ACC112 (cell line): ENCODE results near the gene ITGB1.

ENCODE experiments used
- H2AFZ ChIP-seq: fragments of 200-600 bp; sonication (generic); one replicate; pipeline ENCODE4 v1.6.0; 2017; ENCODE audit warnings: antibody characterized with exemption, low read length; ENCODE audit not compliant: unreplicated experiment
- H3K27ac ChIP-seq: fragments of 200-600 bp; sonication (generic); 2 replicates; pipeline ENCODE4 v1.5.1; 2014; ENCODE audit warnings: low read depth, mild to moderate bottlenecking, antibody characterized with exemption, low read length, moderate library complexity
- H3K27me3 ChIP-seq: fragments of 200-600 bp; sonication (generic); 2 replicates; pipeline ENCODE4 v1.6.1; 2014; ENCODE audit warnings: mild to moderate bottlenecking, antibody characterized with exemption, low read length, moderate library complexity, mixed read lengths; ENCODE audit not compliant: insufficient read depth
- H3K36me3 ChIP-seq: fragments of 200-600 bp; sonication (generic); 2 replicates; pipeline ENCODE4 v1.6.1; 2016; ENCODE audit warnings: mild to moderate bottlenecking, antibody characterized with exemption, low read length, moderate library complexity, mixed read lengths; ENCODE audit not compliant: insufficient read depth
- H3K4me1 ChIP-seq: fragments of 200-600 bp; sonication (generic); one replicate; pipeline ENCODE4 v1.6.1; 2016; ENCODE audit warnings: low read length, mixed read lengths; ENCODE audit not compliant: insufficient read depth, unreplicated experiment, control insufficient read depth
- H3K4me3 ChIP-seq: fragments of 200-600 bp; sonication (generic); 2 replicates; pipeline ENCODE4 v1.5.1; 2014; ENCODE audit warnings: mild to moderate bottlenecking, low read depth, low read length
- H3K79me2 ChIP-seq: fragments of 200-600 bp; sonication (generic); one replicate; pipeline ENCODE4 v1.6.0; 2016; ENCODE audit warnings: low read length; ENCODE audit not compliant: control insufficient read depth, unreplicated experiment, insufficient read depth

Gene ITGB1

GRCh38 chr10:32954545-32955298, 3.3 kb downstream of the ITGB1 start:
- Histone ChIP-seq H3K27ac (peak overlapping the region; percentile 95), H3K36me3 (peaks cover 9% of the 10 kb centered on the region), H3K27me3 (no peaks in the 10 kb centered on the region), H3K4me3 (peak overlapping the region; percentile 96), H3K4me1 (peaks cover 52% of the 10 kb centered on the region), H2AFZ (no peak overlapping the region), H3K79me2 (peaks cover 95% of the 10 kb centered on the region)

DNA sequence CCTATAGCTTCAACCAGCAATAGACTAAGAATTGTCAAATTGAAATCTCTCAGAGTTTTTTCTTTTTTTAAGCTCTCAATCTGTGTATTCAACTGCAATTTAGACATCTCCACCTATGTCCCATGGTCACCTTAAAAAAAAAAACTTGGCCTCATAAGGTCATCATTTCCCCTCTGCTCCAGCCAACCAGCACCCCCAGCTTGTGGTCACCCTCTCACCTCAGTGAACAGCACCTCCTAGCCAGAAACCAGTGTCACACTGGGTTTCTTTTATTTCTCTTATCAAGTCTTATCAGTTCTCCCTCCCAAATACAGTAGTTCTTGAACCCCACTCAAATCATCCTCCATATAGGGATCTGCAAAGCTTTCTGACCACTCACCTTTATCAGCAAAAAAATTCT, 4.0 kb downstream of the ITGB1 start:
- Histone ChIP-seq H3K36me3 (peaks cover 9% of the 10 kb centered on the region), H3K79me2 (peaks cover 95% of the 10 kb centered on the region), H2AFZ (no peak overlapping the region), H3K4me3 (peak overlapping the region; percentile 96), H3K27ac (peak overlapping the region; percentile 95), H3K4me1 (peaks cover 58% of the 10 kb centered on the region), H3K27me3 (no peaks in the 10 kb centered on the region)

DNA sequence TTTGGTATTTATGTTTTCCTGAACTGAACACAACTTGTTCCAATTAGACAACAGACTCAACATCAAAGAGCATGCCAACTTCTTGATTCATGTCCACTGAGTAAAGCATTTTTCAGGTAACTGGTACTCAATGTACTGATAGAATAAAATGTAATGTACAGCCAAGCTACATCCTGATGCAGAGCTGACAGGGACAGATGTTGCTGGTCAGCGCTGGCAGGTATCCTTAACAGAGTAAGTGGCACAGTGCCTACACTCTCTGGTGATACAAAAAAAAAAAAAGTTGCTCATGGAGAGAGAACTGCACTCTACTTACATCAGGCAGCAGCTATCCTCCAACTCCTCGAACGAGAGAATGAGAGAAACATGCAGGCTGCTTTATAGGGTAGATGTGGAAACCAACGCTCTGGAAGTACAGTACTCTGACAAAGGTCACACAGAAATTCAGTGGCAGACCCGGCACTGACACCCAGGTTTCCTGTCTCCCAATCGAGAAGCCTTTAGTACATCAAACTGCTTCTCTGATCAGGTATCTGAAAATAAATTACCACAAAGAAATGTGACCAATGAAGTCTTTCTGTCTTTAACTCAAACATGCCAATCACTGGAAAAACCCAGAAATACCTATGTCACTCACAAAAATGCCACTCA, 4.6 kb downstream of the ITGB1 start:
- H2AFZ ChIP-seq = no peak overlapping the region
- H3K27ac ChIP-seq = peak overlapping the region; percentile 26
- peaks cover 65% of the 10 kb centered on the region for H3K4me1 ChIP-seq
- H3K27me3 ChIP-seq = no peaks in the 10 kb centered on the region
- H3K4me3 ChIP-seq = peak overlapping the region; percentile 96
- peaks cover 9% of the 10 kb centered on the region for H3K36me3 ChIP-seq
- peaks cover 94% of the 10 kb centered on the region for H3K79me2 ChIP-seq

- peaks cover 69% of the 10 kb centered on the region for H3K4me1 ChIP-seq
- H3K79me2 ChIP-seq = peaks cover 99% of the 10 kb centered on the region
- 0 out of 2 replicates have a peak overlapping the region, but pooled peaks have one; percentile 26 for H3K27ac ChIP-seq
- H3K27me3 ChIP-seq = no peaks in the 10 kb centered on the region
- peaks cover 9% of the 10 kb centered on the region for H3K36me3 ChIP-seq
- H2AFZ ChIP-seq = no peak overlapping the region
- peak overlapping the region; percentile 96 for H3K4me3 ChIP-seq
Measured at GRCh38 chr10:32952541-32953276, 5.3 kb downstream of the ITGB1 start.

- no peaks in the 10 kb centered on the region for H3K27me3 ChIP-seq
- H3K4me3 ChIP-seq = peak overlapping the region; percentile 96
- H2AFZ ChIP-seq = no peak overlapping the region
- no peak overlapping the region for H3K27ac ChIP-seq
- H3K36me3 ChIP-seq = peaks cover 9% of the 10 kb centered on the region
- H3K79me2 ChIP-seq = peaks cover 99% of the 10 kb centered on the region
- peaks cover 69% of the 10 kb centered on the region for H3K4me1 ChIP-seq
Measured at GRCh38 chr10:32952094-32952493, 5.9 kb downstream of the ITGB1 start.

- H2AFZ ChIP-seq = no peak overlapping the region
- H3K4me1 ChIP-seq = peaks cover 73% of the 10 kb centered on the region
- H3K4me3 ChIP-seq = peak overlapping the region; percentile 96
- no peaks in the 10 kb centered on the region for H3K27me3 ChIP-seq
- H3K27ac ChIP-seq = peak overlapping the region; percentile 20
- H3K36me3 ChIP-seq = peaks cover 9% of the 10 kb centered on the region
- H3K79me2 ChIP-seq = peaks cover 99% of the 10 kb centered on the region
Measured at GRCh38 chr10:32951111-32951510, 6.9 kb downstream of the ITGB1 start.

DNA sequence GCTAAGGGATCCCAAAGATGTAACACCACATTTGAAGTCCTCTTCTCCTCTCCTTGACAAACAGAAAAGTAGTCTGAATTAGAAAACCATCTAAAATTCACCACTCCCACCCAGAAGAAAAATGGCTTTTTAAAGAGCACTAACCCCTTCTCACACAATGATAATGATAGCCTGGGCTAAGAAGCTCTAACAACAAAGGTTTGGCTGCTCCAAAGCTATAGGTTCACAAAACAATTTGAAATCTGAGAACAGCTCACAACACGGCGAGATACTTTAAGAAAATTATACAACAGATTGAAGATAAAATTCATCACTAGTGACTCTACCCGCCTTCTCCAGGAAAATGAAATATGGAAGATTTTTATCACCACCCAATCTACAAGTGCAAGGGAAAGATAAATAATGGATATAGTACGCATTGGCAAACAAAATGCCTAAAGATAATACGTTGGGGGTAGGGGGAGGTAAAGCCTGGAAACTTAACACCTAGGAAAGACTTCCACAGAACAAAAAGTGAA, 7.4 kb downstream of the ITGB1 start:
- Histone ChIP-seq H3K36me3 (peaks cover 9% of the 10 kb centered on the region), H3K27me3 (no peaks in the 10 kb centered on the region), H2AFZ (no peak overlapping the region), H3K79me2 (peaks cover 99% of the 10 kb centered on the region), H3K4me3 (peak overlapping the region; percentile 96), H3K4me1 (peaks cover 75% of the 10 kb centered on the region), H3K27ac (peak overlapping the region; percentile 20)

- H3K27ac ChIP-seq = peak overlapping the region; percentile 12; the same call in 1 of the 2 replicates
- peaks cover 75% of the 10 kb centered on the region for H3K4me1 ChIP-seq
- peaks cover 99% of the 10 kb centered on the region for H3K79me2 ChIP-seq
- peaks cover 9% of the 10 kb centered on the region for H3K36me3 ChIP-seq
- no peaks in the 10 kb centered on the region for H3K27me3 ChIP-seq
- no peak overlapping the region for H2AFZ ChIP-seq
- no peak overlapping the region for H3K4me3 ChIP-seq
Measured at GRCh38 chr10:32949221-32949678, 8.8 kb downstream of the ITGB1 start.

GRCh38 chr10:32948451-32948850, 9.6 kb downstream of the ITGB1 start:
- Histone ChIP-seq H3K79me2 (peaks cover 99% of the 10 kb centered on the region), H3K4me3 (no peak overlapping the region), H2AFZ (no peak overlapping the region), H3K27me3 (no peaks in the 10 kb centered on the region), H3K27ac (peak overlapping the region; percentile 1), H3K36me3 (peaks cover 9% of the 10 kb centered on the region), H3K4me1 (peaks cover 75% of the 10 kb centered on the region)

DNA sequence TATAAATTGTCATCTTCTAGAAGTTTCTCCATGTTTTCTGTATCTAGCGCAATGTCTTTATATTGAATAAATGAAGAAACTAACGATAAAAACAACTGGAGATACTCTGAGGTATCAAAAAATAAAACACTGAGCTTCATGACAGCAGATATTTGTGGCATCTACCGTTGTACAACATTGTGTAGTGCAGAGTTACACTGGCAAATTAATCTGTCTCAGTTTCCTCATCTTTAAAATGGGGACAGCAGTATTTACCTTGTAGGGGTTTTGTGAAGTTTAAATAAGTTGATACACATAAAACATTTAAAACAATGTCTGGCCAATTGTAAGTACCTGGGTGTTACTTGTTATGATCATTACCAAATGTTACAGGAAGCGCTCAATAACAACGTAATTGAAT, 10.4 kb downstream of the ITGB1 start:
- Histone ChIP-seq H3K27me3 (no peaks in the 10 kb centered on the region), H3K36me3 (peaks cover 8% of the 10 kb centered on the region), H3K4me3 (no peak overlapping the region), H2AFZ (no peak overlapping the region), H3K4me1 (peaks cover 74% of the 10 kb centered on the region), H3K27ac (no peak overlapping the region), H3K79me2 (peaks cover 99% of the 10 kb centered on the region)
